ENCODE measurements around the gene THOC6.
A peak's percentile ranks its signal among the peaks of the same experiment; 100 is the strongest.

Gene THOC6

DNA sequence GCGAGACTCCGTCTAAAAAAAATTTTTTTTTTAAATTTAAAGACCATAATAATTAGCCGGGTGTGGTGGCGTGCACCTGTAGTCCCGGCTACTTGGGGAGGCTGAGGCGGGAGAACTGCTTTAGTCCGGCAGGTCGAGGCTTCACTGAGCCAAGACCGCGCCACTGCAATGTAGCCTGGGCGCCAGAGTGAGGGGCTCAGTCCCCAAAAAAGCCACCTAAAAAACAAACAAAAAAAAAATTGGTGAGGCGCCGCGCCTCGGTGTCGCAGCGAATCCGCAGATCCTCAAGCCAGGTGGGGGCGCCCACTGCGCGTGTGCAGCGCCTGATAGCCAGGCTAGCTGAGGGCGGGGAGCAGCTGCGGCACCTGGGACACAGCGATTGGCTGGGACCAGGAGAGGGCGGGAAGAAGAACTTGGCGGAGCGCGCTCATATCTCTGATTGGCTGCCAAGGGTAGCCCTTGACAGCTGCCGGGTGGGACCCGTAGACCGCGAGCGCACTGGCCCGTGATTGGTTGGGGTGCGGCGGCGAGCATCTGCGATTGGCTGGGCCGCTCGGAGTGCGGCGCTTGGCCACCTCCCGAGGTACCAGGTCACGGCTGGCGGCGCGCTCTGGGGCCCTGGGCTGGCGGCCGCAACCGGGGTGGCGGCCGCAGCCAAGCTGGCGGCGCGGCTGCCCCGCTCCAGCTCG is 20.1 kb upstream of the THOC6 start:
- peak; percentile 99 for DNase-seq (ENCODE audit: low read depth in 2 of 2)
- TF ChIP-seq, protein P1, sequence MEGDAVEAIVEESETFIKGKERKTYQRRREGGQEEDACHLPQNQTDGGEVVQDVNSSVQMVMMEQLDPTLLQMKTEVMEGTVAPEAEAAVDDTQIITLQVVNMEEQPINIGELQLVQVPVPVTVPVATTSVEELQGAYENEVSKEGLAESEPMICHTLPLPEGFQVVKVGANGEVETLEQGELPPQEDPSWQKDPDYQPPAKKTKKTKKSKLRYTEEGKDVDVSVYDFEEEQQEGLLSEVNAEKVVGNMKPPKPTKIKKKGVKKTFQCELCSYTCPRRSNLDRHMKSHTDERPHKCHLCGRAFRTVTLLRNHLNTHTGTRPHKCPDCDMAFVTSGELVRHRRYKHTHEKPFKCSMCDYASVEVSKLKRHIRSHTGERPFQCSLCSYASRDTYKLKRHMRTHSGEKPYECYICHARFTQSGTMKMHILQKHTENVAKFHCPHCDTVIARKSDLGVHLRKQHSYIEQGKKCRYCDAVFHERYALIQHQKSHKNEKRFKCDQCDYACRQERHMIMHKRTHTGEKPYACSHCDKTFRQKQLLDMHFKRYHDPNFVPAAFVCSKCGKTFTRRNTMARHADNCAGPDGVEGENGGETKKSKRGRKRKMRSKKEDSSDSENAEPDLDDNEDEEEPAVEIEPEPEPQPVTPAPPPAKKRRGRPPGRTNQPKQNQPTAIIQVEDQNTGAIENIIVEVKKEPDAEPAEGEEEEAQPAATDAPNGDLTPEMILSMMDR (IDR thresholded peaks at IDR 0.05; ENCODE audit: low read depth, low read length): peak; percentile 28
- H3K4me3 ChIP-seq (replicated peaks in 1 of 2; ENCODE audit: low read depth in 2 of 2, low read length in 2 of 2): no peak overlapping the region

DNA sequence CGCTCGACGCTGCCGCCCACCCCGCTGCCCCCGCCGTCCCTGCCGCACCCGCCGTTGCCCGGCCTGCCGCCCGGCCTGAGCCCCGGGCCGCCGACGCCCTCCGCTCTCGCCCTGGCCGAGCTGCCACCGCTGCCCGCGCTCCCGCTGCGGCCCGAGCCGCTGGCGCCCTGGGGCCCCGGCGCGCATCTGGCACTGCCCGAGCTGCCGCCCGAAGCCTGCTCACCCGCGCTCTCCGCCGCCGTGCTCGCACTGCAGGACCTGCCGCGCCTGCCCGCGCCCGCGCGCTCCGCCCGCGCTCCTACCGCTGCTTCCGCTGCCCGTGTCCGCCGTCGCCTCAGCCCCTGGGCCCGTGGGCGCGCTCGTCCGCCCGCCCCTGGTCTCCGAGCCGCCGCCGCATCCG is 19.5 kb upstream of the THOC6 start:
- DNase-seq (ENCODE audit: low read depth in 2 of 2): no peak
- H3K4me3 ChIP-seq (replicated peaks in 1 of 2; ENCODE audit: low read depth in 2 of 2, low read length in 2 of 2): no peak overlapping the region
- TF ChIP-seq, protein P1 (IDR thresholded peaks at IDR 0.05; ENCODE audit: low read depth, low read length): no peak

DNA sequence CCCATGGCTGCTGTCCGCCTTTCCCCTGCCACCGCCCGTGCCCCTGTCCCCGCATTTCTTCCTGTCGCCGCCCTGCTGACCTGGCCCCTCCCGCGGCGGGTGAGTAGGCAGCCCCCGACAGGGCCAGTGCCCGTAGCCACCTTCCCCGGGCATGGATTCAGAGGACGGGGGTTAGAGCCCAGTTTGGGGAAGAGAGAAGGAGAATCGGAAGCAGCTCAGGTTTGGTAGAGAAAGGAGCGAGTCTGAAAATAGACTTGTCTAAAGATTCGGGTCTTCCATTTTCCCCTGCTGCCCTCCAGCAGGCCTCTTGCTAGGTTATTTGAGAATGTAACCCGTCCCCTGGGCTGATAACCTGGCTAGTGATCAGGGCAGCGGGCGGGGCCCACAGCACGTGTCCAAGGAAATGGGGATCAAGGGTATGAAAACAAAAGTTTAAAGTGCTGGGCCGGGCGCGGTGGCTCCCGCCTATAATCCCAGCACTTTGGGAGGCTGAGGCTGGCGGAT is 19.0 kb upstream of the THOC6 start:
- H3K4me3 ChIP-seq (replicated peaks in 1 of 2; ENCODE audit: low read depth in 2 of 2, low read length in 2 of 2): no peak overlapping the region
- DNase-seq (ENCODE audit: low read depth in 2 of 2): no peak
- TF ChIP-seq, protein P1 (IDR thresholded peaks at IDR 0.05; ENCODE audit: low read depth, low read length): no peak

DNA sequence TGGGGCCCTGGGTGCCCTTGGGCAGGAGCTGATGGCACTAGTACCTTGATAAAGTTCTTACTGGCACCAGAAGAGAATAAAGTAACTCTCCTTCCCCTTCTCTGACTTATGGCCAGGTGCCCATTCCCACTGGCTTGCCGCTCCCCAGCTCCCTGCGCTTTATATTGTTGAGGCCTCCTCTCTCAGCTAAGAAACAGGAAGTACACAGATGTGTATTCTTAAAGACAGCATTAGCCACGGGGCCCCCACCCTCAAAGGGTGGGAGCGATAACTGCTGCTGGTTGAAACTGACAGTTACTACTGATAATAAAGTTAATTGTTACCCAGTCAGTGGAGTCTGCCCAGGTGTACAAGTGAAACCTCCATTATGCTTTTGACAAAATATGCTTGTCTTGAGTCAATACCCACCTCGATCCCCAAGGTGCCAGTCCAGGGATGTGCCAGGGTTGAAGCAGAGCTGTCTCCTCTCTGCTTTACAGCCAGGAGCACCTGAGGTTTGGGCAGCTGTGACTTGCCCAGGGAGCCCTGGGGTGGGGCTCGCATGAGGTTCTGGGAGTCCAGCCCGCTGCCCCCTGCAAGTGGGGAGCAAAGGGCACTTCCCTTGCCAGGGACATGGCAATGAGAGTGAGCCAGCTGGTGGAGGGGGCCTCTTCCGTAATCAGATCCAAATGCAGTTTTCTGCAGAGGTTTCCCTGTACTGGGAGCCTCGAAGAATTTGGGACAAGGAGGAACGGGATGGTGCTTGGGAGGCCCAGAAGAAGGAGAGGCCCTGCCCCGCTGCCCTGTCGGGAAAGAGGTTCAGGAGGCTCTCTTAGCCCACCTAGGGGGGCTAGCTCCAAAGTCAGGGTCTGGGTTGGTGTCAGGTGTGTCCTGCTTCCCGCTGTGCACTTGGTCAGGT is 16.5 kb upstream of the THOC6 start:
- H3K4me3 ChIP-seq (replicated peaks in 1 of 2; ENCODE audit: low read depth in 2 of 2, low read length in 2 of 2): no peak overlapping the region
- TF ChIP-seq, protein P1 (IDR thresholded peaks at IDR 0.05; ENCODE audit: low read depth, low read length): no peak

DNA sequence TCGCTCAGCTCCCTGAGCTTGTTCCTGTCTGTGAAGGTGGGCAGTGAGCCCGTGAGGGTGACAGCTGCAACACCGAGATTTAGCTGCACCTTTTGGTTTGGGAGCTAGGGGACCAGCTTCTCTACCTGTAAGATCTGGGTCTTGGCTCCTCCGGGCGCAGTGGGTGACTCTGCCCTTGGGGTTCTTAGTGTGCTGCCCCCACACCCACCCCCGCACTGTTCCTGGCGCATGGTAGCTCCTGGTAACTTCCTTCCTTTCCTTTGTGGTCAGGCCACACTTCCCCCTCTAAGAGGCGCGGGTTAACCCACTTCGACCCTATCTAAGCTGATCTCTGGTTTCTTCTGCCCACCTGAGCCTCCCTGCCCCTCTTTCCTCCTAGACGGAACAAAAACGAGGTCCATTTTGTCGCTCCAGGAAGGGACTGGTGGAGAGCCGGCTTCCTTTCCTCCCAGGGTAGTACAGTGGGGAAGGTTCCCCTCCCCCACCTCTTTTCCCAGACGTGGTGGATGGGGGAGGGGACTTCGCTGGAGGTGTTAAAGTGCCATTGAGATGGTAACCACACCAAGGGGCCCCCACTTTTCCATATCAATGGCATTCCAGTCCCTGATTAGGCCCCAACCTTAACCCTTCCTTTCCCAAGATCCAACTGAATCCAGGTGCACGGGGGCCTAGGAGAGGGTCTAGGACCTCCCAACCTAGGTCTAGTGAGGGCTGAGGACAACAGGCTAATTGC is 15.7 kb upstream of the THOC6 start:
- DNase-seq (ENCODE audit: low read depth in 2 of 2): no peak
- no peak overlapping the region for H3K4me3 ChIP-seq (replicated peaks in 1 of 2; ENCODE audit: low read depth in 2 of 2, low read length in 2 of 2)
- TF ChIP-seq, protein P1 (IDR thresholded peaks at IDR 0.05; ENCODE audit: low read depth, low read length): no peak

More for the DNA sequence above, 16.5 kb upstream of the THOC6 start:
- DNase-seq (ENCODE audit: low read depth in 2 of 2): no peak

DNA sequence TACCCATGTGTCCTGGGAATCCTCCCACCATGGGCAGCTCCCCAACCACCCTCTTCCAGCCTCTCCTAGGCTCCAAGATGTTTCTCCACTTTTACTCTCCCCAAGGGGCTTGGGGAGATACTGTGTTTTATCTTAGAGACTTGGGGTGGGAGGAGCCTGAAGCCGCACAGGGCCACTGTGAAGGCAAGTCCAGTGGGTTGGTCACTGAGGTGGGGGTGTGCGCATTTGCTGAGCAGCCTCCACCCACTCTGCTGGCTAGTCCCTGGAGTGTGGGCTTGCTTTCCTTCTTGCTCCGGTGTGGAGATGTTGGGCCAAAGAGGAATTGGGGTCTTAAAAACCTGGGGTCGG is 15.2 kb upstream of the THOC6 start:
- TF ChIP-seq, protein P1 (IDR thresholded peaks at IDR 0.05; ENCODE audit: low read depth, low read length): no peak
- no peak overlapping the region for H3K4me3 ChIP-seq (replicated peaks in 1 of 2; ENCODE audit: low read depth in 2 of 2, low read length in 2 of 2)
- DNase-seq (ENCODE audit: low read depth in 2 of 2): no peak
